CD4-positive, CD25-positive, alpha-beta regulatory T cell (primary cell): ENCODE results near the gene KIF6. TPM values are rescaled to one million over a fixed set of nuclear protein-coding genes. Genes with fewer than 3 reads are reported as not detected.

Experiments used
- ATAC-seq, 2 donors: fragments of 150-1000 bp; cut with Tn5 transposase; one replicate each; pipeline ENCODE4 v1.10.0; 2021; ENCODE audit warnings: low read depth in 2 of 2, moderate number of reproducible peaks in 2 of 2, moderate library complexity in 1 of 2
- DNase-seq, 3 donors: peaks; one replicate each; pipeline versions ENCODE4 v3.0.0 to v3.0.0-alpha.2; 2012 to 2022; ENCODE audit warnings: mixed read lengths in 1 of 3
- H3K27ac ChIP-seq: one replicate; pipeline ENCODE4 v1.7.0; 2013; ENCODE audit warnings: mild to moderate bottlenecking, low read length; ENCODE audit not compliant: insufficient read depth, poor library complexity, severe bottlenecking
- H3K27me3 ChIP-seq: one replicate; pipeline ENCODE4 v1.7.0; 2013; ENCODE audit warnings: low read length; ENCODE audit not compliant: control insufficient read depth, insufficient read depth
- H3K36me3 ChIP-seq: one replicate; pipeline ENCODE4 v1.7.0; 2013; ENCODE audit warnings: mild to moderate bottlenecking, low read length, moderate library complexity; ENCODE audit not compliant: control insufficient read depth, insufficient read depth
- H3K4me1 ChIP-seq: 2 replicates; pipeline ENCODE4 v1.7.0; 2013; ENCODE audit warnings: mild to moderate bottlenecking, low read length; ENCODE audit not compliant: insufficient read depth, control insufficient read depth, poor library complexity, severe bottlenecking
- H3K4me3 ChIP-seq: one replicate; pipeline ENCODE4 v1.7.0; 2013; ENCODE audit warnings: low read depth, mild to moderate bottlenecking, low read length, moderate library complexity
- H3K9me3 ChIP-seq, 2 experiments: 1 replicate in 1 of 2; 2 replicates in 1 of 2; pipeline ENCODE4 v1.7.0; 2013; ENCODE audit warnings: low read length in 2 of 2, mild to moderate bottlenecking in 1 of 2, moderate library complexity in 1 of 2; ENCODE audit not compliant: control insufficient read depth in 2 of 2
- H3K27ac Mint-ChIP-seq, 3 donors: one replicate each; pipeline ENCODE4 v1.8.0; 2020 to 2022; ENCODE audit warnings: mild to moderate bottlenecking in 3 of 3, mixed read lengths in 3 of 3, moderate library complexity in 2 of 3
- H3K27me3 Mint-ChIP-seq: one replicate; pipeline ENCODE4 v1.8.0; 2022; ENCODE audit warnings: mild to moderate bottlenecking, mixed read lengths
- H3K36me3 Mint-ChIP-seq: one replicate; pipeline ENCODE4 v1.8.0; 2020; ENCODE audit warnings: mixed read lengths
- H3K4me1 Mint-ChIP-seq, 4 donors: one replicate each; pipeline ENCODE4 v1.8.0; 2020 to 2022; ENCODE audit warnings: mixed read lengths in 4 of 4, mild to moderate bottlenecking in 1 of 4
- H3K4me3 Mint-ChIP-seq, 4 donors: one replicate each; pipeline ENCODE4 v1.8.0; 2020 to 2022; ENCODE audit warnings: mild to moderate bottlenecking in 4 of 4, mixed read lengths in 4 of 4, moderate library complexity in 3 of 4
- H3K9me3 Mint-ChIP-seq, 7 donors: one replicate each; pipeline ENCODE4 v1.8.0; 2020 to 2022; ENCODE audit warnings: mixed read lengths in 7 of 7, mild to moderate bottlenecking in 3 of 7, moderate library complexity in 2 of 7
- polyA plus RNA-seq, 4 donors: library from polyadenylated mRNA; unstranded; fragments of 300-500 nt; fragmentation: Illumina TruSeq; gene quantifications; one replicate each; pipeline ENCODE4 v1.2.3, GENCODE V29; 2021
- total RNA-seq: library from RNA; stranded (reverse); gene quantifications from one replicate; pipeline ENCODE4 v1.2.3, GENCODE V29; 2022

KIF6 gene
- total and polyA plus RNA-seq, 5 donors from 2014 or later = not detected

GRCh38 chr6:39706819-39707335 is 18.3 kb downstream of the KIF6 start:
- DNase-seq (no peak), ATAC-seq (no peak)
- H3K27me3 ChIP-seq = peaks cover 4% of the 10 kb centered on the region
- Mint-ChIP-seq H3K9me3 (no peaks in the 10 kb centered on the region), H3K27me3 (peaks cover 4% of the 10 kb centered on the region), H3K4me1 (no peaks in the 10 kb centered on the region), H3K4me3 (no peak overlapping the region), H3K36me3 (no peaks in the 10 kb centered on the region), H3K27ac (no peak overlapping the region)
- H3K9me3 ChIP-seq = no peaks in the 10 kb centered on the region
- no peak overlapping the region for H3K27ac ChIP-seq
- no peaks in the 10 kb centered on the region for H3K36me3 ChIP-seq
- no peaks in the 10 kb centered on the region for H3K4me1 ChIP-seq
- no peak overlapping the region for H3K4me3 ChIP-seq

GRCh38 chr6:39702265-39702664 is 22.9 kb downstream of the KIF6 start:
- Histone ChIP-seq H3K9me3 (no peaks in the 10 kb centered on the region), H3K27ac (no peak overlapping the region), H3K27me3 (peaks cover 2% of the 10 kb centered on the region), H3K4me3 (no peak overlapping the region), H3K36me3 (no peaks in the 10 kb centered on the region), H3K4me1 (no peaks in the 10 kb centered on the region)
- Mint-ChIP-seq H3K27ac (no peak overlapping the region), H3K27me3 (no peaks in the 10 kb centered on the region), H3K36me3 (no peaks in the 10 kb centered on the region), H3K4me1 (no peaks in the 10 kb centered on the region), H3K9me3 (no peaks in the 10 kb centered on the region), H3K4me3 (no peak overlapping the region)
- DNase-seq (no peak), ATAC-seq (no peak)

GRCh38 chr6:39700362-39700761 is 24.8 kb downstream of the KIF6 start:
- Histone ChIP-seq H3K36me3 (no peaks in the 10 kb centered on the region), H3K4me3 (no peak overlapping the region), H3K27ac (no peak overlapping the region), H3K9me3 (no peaks in the 10 kb centered on the region), H3K4me1 (no peaks in the 10 kb centered on the region), H3K27me3 (peaks cover 5% of the 10 kb centered on the region)
- H3K27me3 Mint-ChIP-seq = no peaks in the 10 kb centered on the region
- peaks cover 0 to 2% (median 0%) of the 10 kb centered on the region in 7 donors for H3K9me3 Mint-ChIP-seq
- H3K4me3 Mint-ChIP-seq = no peak overlapping the region
- DNase-seq (no peak), ATAC-seq (no peak)
- H3K4me1 Mint-ChIP-seq = no peaks in the 10 kb centered on the region
- no peak overlapping the region for H3K27ac Mint-ChIP-seq
- H3K36me3 Mint-ChIP-seq = no peaks in the 10 kb centered on the region

- no peak overlapping the region for H3K4me3 Mint-ChIP-seq
- H3K9me3 Mint-ChIP-seq = peaks cover 0 to 2% (median 0%) of the 10 kb centered on the region in 7 donors
- H3K27ac ChIP-seq = no peak overlapping the region
- DNase-seq (no peak), ATAC-seq (no peak)
- no peaks in the 10 kb centered on the region for H3K4me1 Mint-ChIP-seq
- no peaks in the 10 kb centered on the region for H3K4me1 ChIP-seq
- no peaks in the 10 kb centered on the region for H3K27me3 Mint-ChIP-seq
- H3K4me3 ChIP-seq = no peak overlapping the region
- H3K36me3 Mint-ChIP-seq = no peaks in the 10 kb centered on the region
- no peaks in the 10 kb centered on the region for H3K9me3 ChIP-seq
- H3K27ac Mint-ChIP-seq = no peak overlapping the region
- H3K27me3 ChIP-seq = peaks cover 5% of the 10 kb centered on the region
- H3K36me3 ChIP-seq = no peaks in the 10 kb centered on the region
Measured at GRCh38 chr6:39698789-39699188, 26.4 kb downstream of the KIF6 start.

GRCh38 chr6:39696986-39697788 is 28.0 kb downstream of the KIF6 start:
- Mint-ChIP-seq H3K4me1 (no peaks in the 10 kb centered on the region), H3K27ac (no peak overlapping the region)

GRCh38 chr6:39695447-39695846 is 29.8 kb downstream of the KIF6 start:
- Histone ChIP-seq H3K4me1 (no peaks in the 10 kb centered on the region), H3K27ac (no peak overlapping the region), H3K9me3 (no peaks in the 10 kb centered on the region), H3K4me3 (no peak overlapping the region), H3K36me3 (no peaks in the 10 kb centered on the region), H3K27me3 (peaks cover 3% of the 10 kb centered on the region)
- no peaks in the 10 kb centered on the region for H3K36me3 Mint-ChIP-seq
- ATAC-seq (no peak), DNase-seq (no peak)
- H3K27me3 Mint-ChIP-seq = no peaks in the 10 kb centered on the region
- H3K9me3 Mint-ChIP-seq = peaks cover 0 to 2% (median 0%) of the 10 kb centered on the region in 7 donors
- no peak overlapping the region for H3K4me3 Mint-ChIP-seq
- no peaks in the 10 kb centered on the region for H3K4me1 Mint-ChIP-seq
- no peak overlapping the region for H3K27ac Mint-ChIP-seq

More at GRCh38 chr6:39696986-39697788, 28.0 kb downstream of the KIF6 start:
- DNase-seq (no peak), ATAC-seq (no peak)
- no peak overlapping the region for H3K4me3 Mint-ChIP-seq
- H3K9me3 Mint-ChIP-seq = peaks cover 0 to 2% (median 0%) of the 10 kb centered on the region in 7 donors
- H3K4me3 ChIP-seq = no peak overlapping the region
- no peaks in the 10 kb centered on the region for H3K36me3 Mint-ChIP-seq
- H3K9me3 ChIP-seq = no peaks in the 10 kb centered on the region
- H3K36me3 ChIP-seq = no peaks in the 10 kb centered on the region
- peaks cover 3% of the 10 kb centered on the region for H3K27me3 ChIP-seq
- H3K27ac ChIP-seq = no peak overlapping the region
- H3K27me3 Mint-ChIP-seq = no peaks in the 10 kb centered on the region
- H3K4me1 ChIP-seq = no peaks in the 10 kb centered on the region

GRCh38 chr6:39693206-39693605 is 32.0 kb downstream of the KIF6 start:
- peaks cover 3% of the 10 kb centered on the region for H3K27me3 ChIP-seq
- no peaks in the 10 kb centered on the region for H3K9me3 ChIP-seq
- H3K9me3 Mint-ChIP-seq = peaks cover 0 to 2% (median 0%) of the 10 kb centered on the region in 7 donors
- no peaks in the 10 kb centered on the region for H3K36me3 Mint-ChIP-seq
- ATAC-seq (no peak), DNase-seq (no peak)
- H3K4me3 ChIP-seq = no peak overlapping the region
- H3K4me3 Mint-ChIP-seq = no peak overlapping the region
- H3K4me1 ChIP-seq = no peaks in the 10 kb centered on the region
- no peak overlapping the region for H3K27ac ChIP-seq
- H3K27me3 Mint-ChIP-seq = peaks cover 4% of the 10 kb centered on the region
- no peaks in the 10 kb centered on the region for H3K4me1 Mint-ChIP-seq
- no peak overlapping the region for H3K27ac Mint-ChIP-seq
- no peaks in the 10 kb centered on the region for H3K36me3 ChIP-seq

- no peaks in the 10 kb centered on the region for H3K4me1 Mint-ChIP-seq
- Histone ChIP-seq H3K27ac (no peak overlapping the region), H3K27me3 (no peaks in the 10 kb centered on the region), H3K4me1 (no peaks in the 10 kb centered on the region), H3K9me3 (no peaks in the 10 kb centered on the region), H3K4me3 (no peak overlapping the region), H3K36me3 (no peaks in the 10 kb centered on the region)
- ATAC-seq (no peak), DNase-seq (no peak)
- H3K27me3 Mint-ChIP-seq = peaks cover 16% of the 10 kb centered on the region
- H3K27ac Mint-ChIP-seq = no peak overlapping the region
- H3K4me3 Mint-ChIP-seq = no peak overlapping the region
- no peaks in the 10 kb centered on the region for H3K36me3 Mint-ChIP-seq
- H3K9me3 Mint-ChIP-seq = peaks cover 0 to 3% (median 0%) of the 10 kb centered on the region in 7 donors
Measured at GRCh38 chr6:39688494-39688893, 36.7 kb downstream of the KIF6 start.
